H9 (cell line): ENCODE measurements around the gene CA5A. TPM values are rescaled to one million over a fixed set of nuclear protein-coding genes. Genes with fewer than 3 reads are reported as not detected.

ENCODE experiments used
- DNase-seq: peaks from one replicate; pipeline ENCODE4 v3.0.0-alpha.2; 2017
- H2AFZ ChIP-seq: one replicate; pipeline ENCODE4 v1.6.1; 2013; ENCODE audit warnings: mild to moderate bottlenecking, low read length, control low read depth, moderate library complexity
- H2AK5ac ChIP-seq: 2 replicates; pipeline ENCODE4 v1.6.1; 2013; ENCODE audit warnings: low read length, control low read depth, mixed read lengths; ENCODE audit not compliant: insufficient read length
- H2BK120ac ChIP-seq: one replicate; pipeline ENCODE4 v1.6.1; 2013; ENCODE audit warnings: low read depth, mild to moderate bottlenecking, low read length, control low read depth, inconsistent platforms; ENCODE audit not compliant: poor library complexity, severe bottlenecking
- H2BK12ac ChIP-seq: 2 replicates; pipeline ENCODE4 v1.6.1; 2013; ENCODE audit warnings: low read length, control low read depth, mixed read lengths, low read depth; ENCODE audit not compliant: insufficient read length
- H2BK15ac ChIP-seq: 2 replicates; pipeline ENCODE4 v1.6.1; 2013; ENCODE audit warnings: low read depth, low read length, control low read depth
- H2BK20ac ChIP-seq: one replicate; pipeline ENCODE4 v1.6.1; 2013; ENCODE audit warnings: low read depth, mild to moderate bottlenecking, low read length, control low read depth, inconsistent platforms; ENCODE audit not compliant: poor library complexity, severe bottlenecking
- H2BK5ac ChIP-seq: 2 replicates; pipeline ENCODE4 v1.6.1; 2013; ENCODE audit warnings: low read length, control low read depth, mixed read lengths; ENCODE audit not compliant: insufficient read length
- H3K14ac ChIP-seq: 2 replicates; pipeline ENCODE4 v1.6.1; 2013; ENCODE audit warnings: low read length, control low read depth; ENCODE audit not compliant: insufficient read depth
- H3K18ac ChIP-seq: 2 replicates; pipeline ENCODE4 v1.6.1; 2013; ENCODE audit warnings: low read depth, mild to moderate bottlenecking, mixed read lengths, low read length, control low read depth; ENCODE audit not compliant: insufficient read length
- H3K23ac ChIP-seq: 2 replicates; pipeline ENCODE4 v1.6.1; 2013; ENCODE audit warnings: low read length, control low read depth, mixed read lengths, low read depth; ENCODE audit not compliant: insufficient read length
- H3K23me2 ChIP-seq: 2 replicates; pipeline ENCODE4 v1.6.1; 2013; ENCODE audit warnings: low read depth, mild to moderate bottlenecking, mixed read lengths, low read length, control low read depth; ENCODE audit not compliant: insufficient read length, poor library complexity, severe bottlenecking
- H3K27ac ChIP-seq: 2 replicates; pipeline ENCODE4 v1.5.1; 2013; ENCODE audit warnings: low read length, control low read depth, mixed read lengths, low read depth; ENCODE audit not compliant: insufficient read length
- H3K27me3 ChIP-seq: 2 replicates; pipeline ENCODE4 v1.6.1; 2013; ENCODE audit warnings: low read length, control low read depth, inconsistent platforms; ENCODE audit not compliant: insufficient read depth
- H3K4ac ChIP-seq: 2 replicates; pipeline ENCODE4 v1.6.1; 2013; ENCODE audit warnings: low read depth, mild to moderate bottlenecking, control low read depth, inconsistent platforms, low read length, moderate library complexity
- H3K4me1 ChIP-seq: 2 replicates; pipeline ENCODE4 v1.6.1; 2013; ENCODE audit warnings: low read length, control low read depth, inconsistent platforms; ENCODE audit not compliant: insufficient read depth
- H3K4me2 ChIP-seq: 2 replicates; pipeline ENCODE4 v1.6.1; 2013; ENCODE audit warnings: low read length, control low read depth, mixed read lengths; ENCODE audit not compliant: insufficient read length, insufficient read depth
- H3K56ac ChIP-seq: 2 replicates; pipeline ENCODE4 v1.6.1; 2013; ENCODE audit warnings: low read depth, mild to moderate bottlenecking, mixed read lengths, low read length, control low read depth; ENCODE audit not compliant: insufficient read length
- H3K79me1 ChIP-seq: 2 replicates; pipeline ENCODE4 v1.6.1; 2013; ENCODE audit warnings: low read depth, mild to moderate bottlenecking, moderate library complexity, low read length, control low read depth, inconsistent platforms; ENCODE audit not compliant: insufficient read depth, poor library complexity, severe bottlenecking
- H3K79me2 ChIP-seq: 2 replicates; pipeline ENCODE4 v1.6.1; 2013; ENCODE audit warnings: low read length, control low read depth, inconsistent platforms; ENCODE audit not compliant: insufficient read depth
- H3K9ac ChIP-seq: 2 replicates; pipeline ENCODE4 v1.6.1; 2013; ENCODE audit warnings: low read length, control low read depth, mixed read lengths; ENCODE audit not compliant: insufficient read length; ENCODE audit errors: extremely low read depth
- H3K9me3 ChIP-seq: one replicate; pipeline ENCODE4 v1.6.1; 2013; ENCODE audit warnings: low read depth, low read length, inconsistent platforms; ENCODE audit not compliant: control insufficient read depth
- H3T11ph ChIP-seq: one replicate; pipeline ENCODE4 v1.6.1; 2013; ENCODE audit warnings: mild to moderate bottlenecking, low read length, control low read depth, inconsistent platforms
- H4K20me1 ChIP-seq: one replicate; pipeline ENCODE4 v1.6.1; 2013; ENCODE audit not compliant: control insufficient read depth, insufficient read length, insufficient read depth
- H4K5ac ChIP-seq: 2 replicates; pipeline ENCODE4 v1.6.1; 2013; ENCODE audit warnings: low read depth, mild to moderate bottlenecking, mixed read lengths, low read length, control low read depth; ENCODE audit not compliant: insufficient read length
- H4K8ac ChIP-seq: replicated peaks from 2 replicates; pipeline ENCODE4 v1.6.1; 2013; ENCODE audit warnings: low read length, control low read depth, mixed read lengths, low read depth; ENCODE audit not compliant: insufficient read length
- H4K91ac ChIP-seq: 2 replicates; pipeline ENCODE4 v1.6.1; 2013; ENCODE audit warnings: low read depth, mild to moderate bottlenecking, moderate library complexity, mixed read lengths, low read length, control low read depth; ENCODE audit not compliant: insufficient read length
- H3K27ac Mint-ChIP-seq, 3 experiments: 2 replicates in 2 of 3; 3 replicates in 1 of 3; pipeline ENCODE4 v1.8.0; 2020 to 2021; ENCODE audit warnings: mixed read lengths in 3 of 3, mild to moderate bottlenecking in 1 of 3, moderate library complexity in 1 of 3
- H3K27me3 Mint-ChIP-seq: 2 replicates; pipeline ENCODE4 v1.8.0; 2021; ENCODE audit warnings: low read depth, mild to moderate bottlenecking, moderate library complexity, mixed read lengths
- H3K36me3 Mint-ChIP-seq, 3 experiments: 2 replicates in 2 of 3; 3 replicates in 1 of 3; pipeline ENCODE4 v1.8.0; 2020 to 2021; ENCODE audit warnings: low read depth in 3 of 3, mixed read lengths in 3 of 3; ENCODE audit not compliant: insufficient read depth in 1 of 3
- H3K4me1 Mint-ChIP-seq, 2 experiments: 2 replicates each; pipeline ENCODE4 v1.8.0; 2020; ENCODE audit warnings: mixed read lengths in 2 of 2
- H3K4me3 Mint-ChIP-seq, 2 experiments: 2 replicates in 1 of 2; 3 replicates in 1 of 2; pipeline ENCODE4 v1.8.0; 2020 to 2021; ENCODE audit warnings: mild to moderate bottlenecking in 2 of 2, mixed read lengths in 2 of 2, moderate library complexity in 1 of 2
- H3K9me3 Mint-ChIP-seq, 2 experiments: 2 replicates in 1 of 2; 3 replicates in 1 of 2; pipeline ENCODE4 v1.8.0; 2020; ENCODE audit warnings: mild to moderate bottlenecking in 2 of 2, mixed read lengths in 2 of 2, moderate library complexity in 1 of 2
- WGBS: extraction: QIAGEN DNeasy Blood & Tissue Kit; methylation state at CpG from one replicate; pipeline ENCODE4 v1.1.7; 2013; ENCODE audit warnings: missing lambda C conversion rate, low lambda C conversion rate, mixed read lengths; ENCODE audit not compliant: insufficient read length; ENCODE audit errors: extremely low coverage; 5-methylcytosine and 5-hydroxymethylcytosine counted together
- total RNA-seq: library from RNA; stranded (reverse); gene quantifications from 2 replicates; pipeline ENCODE4 v1.2.1, GENCODE V29; 2021
- TF ChIP-seq, protein P1 (sequence below): fragments of 200-600 bp; sonication (generic); conservative IDR thresholded peaks from 3 replicates; pipeline ENCODE4 v1.8.0; 2021; ENCODE audit warnings: antibody characterized with exemption, mild to moderate bottlenecking

The CA5A gene
- total RNA-seq, 1 experiment from 2014 or later = not detected

DNA sequence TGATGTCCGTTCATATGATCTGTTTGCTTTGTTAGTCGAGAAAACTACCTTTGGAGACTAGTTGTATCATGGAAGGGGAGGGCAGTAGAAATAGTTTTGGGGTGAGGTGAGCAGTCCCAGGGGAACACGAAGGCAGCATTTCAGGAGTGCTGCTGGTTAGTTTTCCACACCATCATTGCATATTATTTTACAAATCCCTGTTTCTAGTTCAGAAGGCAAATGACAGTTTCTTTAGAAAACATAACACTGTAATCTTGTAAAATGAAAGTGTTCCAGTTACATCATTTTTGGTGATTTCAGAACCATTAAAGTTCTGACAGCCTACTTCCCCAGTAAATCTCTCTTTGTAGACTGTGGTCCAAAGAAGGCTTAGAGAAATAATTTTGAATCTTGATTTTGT, 40.3 kb upstream of the CA5A start:
- Histone ChIP-seq H2BK120ac (no peak overlapping the region), H3K4ac (no peak overlapping the region), H3K23ac (no peak overlapping the region), H3K9ac (no peak overlapping the region), H2BK15ac (no peak overlapping the region), H3K23me2 (no peaks in the 10 kb centered on the region), H2AK5ac (no peak overlapping the region), H2BK20ac (no peak overlapping the region), H3K56ac (no peak overlapping the region), H4K91ac (no peak overlapping the region), H3K79me1 (peaks cover 10% of the 10 kb centered on the region), H4K8ac (no peak overlapping the region), H2BK12ac (no peak overlapping the region), H3K14ac (no peak overlapping the region), H3K27me3 (no peaks in the 10 kb centered on the region), H3T11ph (no peak overlapping the region), H3K27ac (no peak overlapping the region), H4K20me1 (no peaks in the 10 kb centered on the region), H3K4me2 (no peak overlapping the region), H3K4me1 (no peaks in the 10 kb centered on the region), H3K9me3 (no peaks in the 10 kb centered on the region), H3K79me2 (peaks cover 8% of the 10 kb centered on the region; the same call in 1 of the 2 replicates), H2AFZ (no peak overlapping the region), H2BK5ac (no peak overlapping the region), H3K18ac (no peak overlapping the region), H4K5ac (no peak overlapping the region)
- TF ChIP-seq, protein P1, sequence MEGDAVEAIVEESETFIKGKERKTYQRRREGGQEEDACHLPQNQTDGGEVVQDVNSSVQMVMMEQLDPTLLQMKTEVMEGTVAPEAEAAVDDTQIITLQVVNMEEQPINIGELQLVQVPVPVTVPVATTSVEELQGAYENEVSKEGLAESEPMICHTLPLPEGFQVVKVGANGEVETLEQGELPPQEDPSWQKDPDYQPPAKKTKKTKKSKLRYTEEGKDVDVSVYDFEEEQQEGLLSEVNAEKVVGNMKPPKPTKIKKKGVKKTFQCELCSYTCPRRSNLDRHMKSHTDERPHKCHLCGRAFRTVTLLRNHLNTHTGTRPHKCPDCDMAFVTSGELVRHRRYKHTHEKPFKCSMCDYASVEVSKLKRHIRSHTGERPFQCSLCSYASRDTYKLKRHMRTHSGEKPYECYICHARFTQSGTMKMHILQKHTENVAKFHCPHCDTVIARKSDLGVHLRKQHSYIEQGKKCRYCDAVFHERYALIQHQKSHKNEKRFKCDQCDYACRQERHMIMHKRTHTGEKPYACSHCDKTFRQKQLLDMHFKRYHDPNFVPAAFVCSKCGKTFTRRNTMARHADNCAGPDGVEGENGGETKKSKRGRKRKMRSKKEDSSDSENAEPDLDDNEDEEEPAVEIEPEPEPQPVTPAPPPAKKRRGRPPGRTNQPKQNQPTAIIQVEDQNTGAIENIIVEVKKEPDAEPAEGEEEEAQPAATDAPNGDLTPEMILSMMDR = no peak
- Mint-ChIP-seq H3K9me3 (peaks cover 12 to 15% of the 10 kb centered on the region in 2 experiments), H3K27ac (no peak overlapping the region; a peak in 1 of 7 replicates), H3K4me3 (no peak overlapping the region), H3K36me3 (peaks cover 15 to 38% (median 33%) of the 10 kb centered on the region in 3 experiments), H3K4me1 (no peaks in the 10 kb centered on the region), H3K27me3 (no peaks in the 10 kb centered on the region)
- no CpG with 5 or more reads among the region's 3 CpGs for WGBS
- DNase-seq = no peak
